ENCODE data around the gene TNIK. TPM values are rescaled to one million over a fixed set of nuclear protein-coding genes. Genes with fewer than 3 reads are reported as not detected.

The TNIK gene
- total RNA-seq, 2 donors from 2014 or later: 5.6 to 47.1 TPM

DNA sequence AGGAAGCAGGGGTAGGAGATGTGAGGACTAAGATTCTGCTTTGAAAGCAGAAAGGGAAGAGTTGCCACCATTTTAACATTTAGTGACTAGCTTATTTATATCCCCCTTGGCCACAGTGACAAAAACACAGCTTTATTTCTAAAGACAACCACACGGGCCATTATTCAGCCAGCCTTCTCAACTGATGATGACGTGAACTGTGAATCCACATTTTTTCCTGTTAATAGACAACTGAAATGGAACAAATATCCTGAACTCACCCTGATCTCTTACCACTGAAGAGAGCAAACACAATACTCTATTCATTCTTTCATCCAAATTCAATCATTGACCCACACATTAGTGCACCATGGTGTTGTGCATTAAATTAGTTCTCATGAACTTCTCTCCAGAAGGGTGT, 145.1 kb downstream of the TNIK start:
- 88% methylated on average over 2 of the region's 2 CpGs for WGBS
- H3K27me3 ChIP-seq (replicated peaks; ENCODE audit: insufficient read depth): no peaks in the 10 kb centered on the region
- TF ChIP-seq POLR2A (IDR thresholded peaks at IDR 0.05) (no peak), CTCF (IDR thresholded peaks at IDR 0.05) (no peak), POLR2AphosphoS5 (IDR thresholded peaks at IDR 0.05) (no peak)
- no peaks in the 10 kb centered on the region for H3K9me3 ChIP-seq
- intact Hi-C loops (cut with DNase I): no loop called here
- no peaks in the 10 kb centered on the region for H3K36me3 ChIP-seq
- no peaks in the 10 kb centered on the region for H3K4me1 ChIP-seq (replicated peaks)
- no peak for DNase-seq (ENCODE audit: low spot score)
- H3K4me3 ChIP-seq: no peak overlapping the region
- H3K27ac ChIP-seq: no peak overlapping the region

DNA sequence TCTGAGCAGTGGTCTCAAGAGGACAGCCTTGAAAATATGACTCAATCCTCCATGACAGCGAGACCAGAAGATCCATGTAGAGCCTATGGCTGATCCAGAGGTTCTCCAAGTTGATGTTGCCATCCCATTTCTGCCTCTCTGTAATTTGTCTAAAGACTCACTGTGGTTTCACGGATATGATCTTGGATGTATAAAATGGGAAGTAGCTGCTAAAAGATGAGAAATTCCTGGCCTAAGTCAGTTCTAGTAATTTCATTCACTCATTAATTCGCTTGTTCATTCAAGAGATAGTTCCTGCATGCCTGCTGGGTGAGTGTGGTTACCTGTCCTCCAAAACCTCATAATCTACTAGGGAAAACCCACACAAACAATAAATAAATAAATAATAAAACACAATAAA, 145.9 kb downstream of the TNIK start:
- TF ChIP-seq POLR2A (IDR thresholded peaks at IDR 0.05) (no peak), POLR2AphosphoS5 (IDR thresholded peaks at IDR 0.05) (no peak), CTCF (IDR thresholded peaks at IDR 0.05) (no peak)
- Histone ChIP-seq H3K27me3 (replicated peaks; ENCODE audit: insufficient read depth) (no peaks in the 10 kb centered on the region), H3K27ac (no peak overlapping the region), H3K4me1 (replicated peaks) (no peaks in the 10 kb centered on the region), H3K9me3 (no peaks in the 10 kb centered on the region), H3K36me3 (no peaks in the 10 kb centered on the region), H3K4me3 (no peak overlapping the region)
- 97% methylated on average over 3 of the region's 3 CpGs for WGBS
- DNase-seq (ENCODE audit: low spot score): no peak
- intact Hi-C loops (cut with DNase I): no loop called here

- WGBS: 92% methylated on average over 7 of the region's 7 CpGs
- no peak overlapping the region for H3K4me3 ChIP-seq
- H3K27me3 ChIP-seq (replicated peaks; ENCODE audit: insufficient read depth): no peaks in the 10 kb centered on the region
- TF ChIP-seq POLR2AphosphoS5 (IDR thresholded peaks at IDR 0.05) (no peak), POLR2A (IDR thresholded peaks at IDR 0.05) (no peak), CTCF (IDR thresholded peaks at IDR 0.05) (no peak)
- no peak overlapping the region for H3K27ac ChIP-seq
- H3K9me3 ChIP-seq: no peaks in the 10 kb centered on the region
- intact Hi-C loops (cut with DNase I): no loop called here
- no peaks in the 10 kb centered on the region for H3K36me3 ChIP-seq
- no peaks in the 10 kb centered on the region for H3K4me1 ChIP-seq (replicated peaks)
- DNase-seq (ENCODE audit: low spot score): no peak
These were observed 146.5 kb downstream of the TNIK start for GRCh38 chr3:171313702-171314101.

- Histone ChIP-seq H3K27me3 (replicated peaks; ENCODE audit: insufficient read depth) (no peaks in the 10 kb centered on the region), H3K27ac (no peak overlapping the region), H3K36me3 (no peaks in the 10 kb centered on the region), H3K9me3 (no peaks in the 10 kb centered on the region), H3K4me3 (no peak overlapping the region), H3K4me1 (replicated peaks) (no peaks in the 10 kb centered on the region)
- WGBS: 85% methylated on average over 8 of the region's 8 CpGs
- intact Hi-C loops (cut with DNase I): no loop called here
- TF ChIP-seq CTCF (IDR thresholded peaks at IDR 0.05): no peak
- DNase-seq (ENCODE audit: low spot score): no peak
These were observed 147.5 kb downstream of the TNIK start for GRCh38 chr3:171312741-171313140.

DNA sequence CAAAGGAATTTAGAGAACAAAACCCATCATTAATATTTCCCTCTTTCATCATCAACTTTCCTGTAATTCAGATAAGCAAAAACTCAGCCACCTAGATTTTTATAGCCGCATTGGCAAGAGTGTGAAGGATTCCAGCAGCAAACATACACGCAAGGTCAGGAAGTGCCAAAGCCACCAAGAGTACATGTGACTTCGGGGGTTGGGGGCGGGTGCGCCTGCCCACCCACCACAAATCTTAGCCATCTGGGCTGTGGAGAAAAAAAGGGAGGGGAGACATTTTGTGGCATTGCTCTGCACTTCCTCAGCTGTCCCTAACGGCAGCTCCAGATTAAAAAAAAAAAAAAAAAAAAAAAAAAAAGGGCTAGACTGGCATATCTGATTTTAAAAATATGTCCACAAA, 148.4 kb downstream of the TNIK start:
- no peaks in the 10 kb centered on the region for H3K9me3 ChIP-seq
- intact Hi-C loops (cut with DNase I): no loop called here

More for the DNA sequence above, 148.4 kb downstream of the TNIK start:
- 82% methylated on average over 6 of the region's 6 CpGs for WGBS
- TF ChIP-seq POLR2A (IDR thresholded peaks at IDR 0.05): no peak
- Histone ChIP-seq H3K4me1 (replicated peaks) (no peaks in the 10 kb centered on the region), H3K27me3 (replicated peaks; ENCODE audit: insufficient read depth) (no peaks in the 10 kb centered on the region), H3K4me3 (no peak overlapping the region), H3K36me3 (no peaks in the 10 kb centered on the region), H3K27ac (no peak overlapping the region)
- no peak for DNase-seq (ENCODE audit: low spot score)

All from prostate gland (tissue), 2 donors.